DMS 273 (cell line): Measurements from ENCODE around the gene GAS1.

Source experiments
- DNase-seq: peaks from one replicate; lab custom pipeline; 2025; ENCODE audit not compliant: unreplicated experiment; lab: John Stamatoyannopoulos, UW

GAS1 gene, protein sequence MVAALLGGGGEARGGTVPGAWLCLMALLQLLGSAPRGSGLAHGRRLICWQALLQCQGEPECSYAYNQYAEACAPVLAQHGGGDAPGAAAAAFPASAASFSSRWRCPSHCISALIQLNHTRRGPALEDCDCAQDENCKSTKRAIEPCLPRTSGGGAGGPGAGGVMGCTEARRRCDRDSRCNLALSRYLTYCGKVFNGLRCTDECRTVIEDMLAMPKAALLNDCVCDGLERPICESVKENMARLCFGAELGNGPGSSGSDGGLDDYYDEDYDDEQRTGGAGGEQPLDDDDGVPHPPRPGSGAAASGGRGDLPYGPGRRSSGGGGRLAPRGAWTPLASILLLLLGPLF

DNA sequence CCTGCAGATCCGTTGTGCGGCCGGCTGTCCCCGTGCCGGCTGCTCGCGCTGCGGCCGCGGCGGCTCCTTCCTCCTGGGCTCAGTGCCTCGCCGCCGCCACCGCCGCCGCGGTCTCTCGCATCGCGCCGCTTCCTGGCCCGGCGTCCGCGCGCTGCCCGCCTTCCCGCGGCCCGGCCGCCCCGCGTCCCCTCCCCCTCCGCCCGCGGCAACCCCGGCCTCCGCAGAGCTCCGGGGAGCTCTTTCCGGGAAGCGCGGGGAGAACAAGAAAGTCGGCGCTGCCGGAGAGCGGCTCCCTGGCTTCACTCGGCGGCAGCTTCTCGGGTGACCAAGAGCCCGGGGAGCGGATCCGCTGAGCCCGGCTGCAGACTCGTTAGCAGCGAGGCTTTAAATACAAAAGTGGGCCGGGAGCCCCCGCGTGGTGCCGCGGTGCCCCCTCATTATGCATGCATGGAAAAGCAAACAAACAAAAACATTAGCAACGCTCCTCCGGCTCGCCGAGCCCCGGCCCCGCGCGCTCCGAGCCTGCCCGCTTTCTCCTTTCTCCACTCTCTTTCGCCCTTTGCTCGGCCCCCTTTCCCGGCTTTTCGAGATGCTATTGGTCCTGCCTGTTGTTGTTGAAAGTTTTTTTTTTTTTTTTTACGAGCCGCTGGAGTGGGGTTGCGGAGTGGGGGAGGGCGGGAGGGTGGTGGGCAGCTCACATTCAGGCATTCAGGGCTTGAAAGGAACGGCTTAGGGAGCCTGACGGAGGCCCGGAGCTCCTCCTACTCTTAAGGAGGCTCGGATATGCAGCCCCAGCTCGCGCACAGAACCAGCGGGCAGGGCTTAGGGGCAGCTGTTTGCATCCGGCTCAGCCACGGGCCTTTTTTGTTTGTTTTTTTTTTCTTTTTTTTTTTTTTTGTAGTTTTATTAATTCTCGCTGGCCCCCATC lies at the start of gene GAS1:
Gene GAS1 (minus strand): TSS at position 361 of the 928 bp plus-strand sequence. CDS start 727 bp downstream, outside the sequence.
- peak; percentile 95 for DNase-seq

DNA sequence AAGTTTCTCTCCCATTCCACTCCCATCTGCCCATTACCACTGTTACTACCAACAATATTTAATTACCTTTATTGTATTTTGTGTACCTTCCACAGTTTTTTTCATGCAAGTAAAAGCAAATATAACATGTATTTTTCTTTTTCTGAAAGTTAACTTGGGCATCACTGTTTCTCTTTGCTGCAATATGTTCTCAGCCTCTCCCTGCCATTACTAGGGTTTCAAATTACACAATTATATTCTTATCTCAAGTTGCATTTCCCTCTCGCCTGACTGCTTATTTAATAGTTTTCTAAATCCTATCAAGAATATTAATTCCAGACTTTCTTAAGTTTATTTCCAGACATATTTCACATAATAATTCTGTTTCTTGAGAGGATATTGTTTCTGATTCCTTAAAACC lies 46.9 kb upstream of the GAS1 start:
- DNase-seq = peak; percentile 44

DNA sequence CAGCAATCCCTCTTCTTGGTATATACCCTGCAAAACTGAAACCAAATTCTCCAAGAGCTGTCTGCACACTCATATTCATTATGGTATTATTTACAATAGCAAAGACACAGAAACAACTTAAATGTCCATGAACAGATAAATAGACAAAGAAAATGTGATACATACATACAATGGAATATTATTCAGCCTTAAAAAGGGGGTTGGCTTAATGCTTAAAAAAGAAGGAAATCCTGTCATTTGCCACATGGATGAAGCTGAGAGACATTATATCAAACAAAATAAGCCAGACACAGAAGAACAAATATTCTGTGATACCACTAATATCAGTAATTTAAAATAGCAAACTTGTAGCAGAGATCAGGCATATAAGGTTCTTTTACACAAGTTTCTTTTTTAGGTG lies 46.5 kb upstream of the GAS1 start:
- DNase-seq = no peak

DNA sequence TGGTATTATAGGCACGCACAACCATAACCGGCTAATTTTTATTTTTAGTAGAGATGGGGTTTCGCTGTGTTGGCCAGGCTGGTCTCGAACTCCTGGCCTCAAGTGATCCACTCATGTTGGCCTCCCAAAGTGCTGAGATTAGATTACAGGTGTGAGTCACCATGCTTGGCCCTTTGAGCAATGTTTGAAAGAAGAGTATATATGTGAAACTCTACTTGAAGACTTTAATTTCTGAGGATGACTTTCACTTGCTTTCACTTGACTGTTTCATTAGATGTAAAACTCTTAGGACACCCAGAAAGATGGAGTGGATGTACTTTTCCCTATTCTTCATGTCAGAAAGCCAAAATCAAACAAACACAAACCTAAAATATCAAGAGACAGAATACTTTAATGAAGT lies 43.8 kb upstream of the GAS1 start:
- no peak for DNase-seq

DNA sequence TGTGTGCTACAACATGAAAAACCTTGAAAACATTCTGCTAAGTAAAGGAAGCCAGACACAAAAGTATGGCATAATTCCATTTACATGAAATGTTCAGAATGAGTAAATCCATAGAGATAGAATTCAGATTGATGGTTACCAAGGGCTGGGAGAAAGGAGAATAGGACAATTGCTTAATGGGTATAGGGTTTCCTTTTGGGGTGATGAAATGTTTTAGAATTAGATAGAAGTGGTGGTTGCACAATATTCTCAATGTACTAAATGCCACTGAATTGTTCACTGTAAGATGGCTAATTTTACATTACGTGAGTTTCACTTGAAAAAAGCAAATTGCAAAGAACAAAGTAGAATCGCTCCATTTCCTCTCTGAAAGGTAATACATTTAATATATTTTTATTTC lies 43.0 kb upstream of the GAS1 start:
- no peak for DNase-seq

DNA sequence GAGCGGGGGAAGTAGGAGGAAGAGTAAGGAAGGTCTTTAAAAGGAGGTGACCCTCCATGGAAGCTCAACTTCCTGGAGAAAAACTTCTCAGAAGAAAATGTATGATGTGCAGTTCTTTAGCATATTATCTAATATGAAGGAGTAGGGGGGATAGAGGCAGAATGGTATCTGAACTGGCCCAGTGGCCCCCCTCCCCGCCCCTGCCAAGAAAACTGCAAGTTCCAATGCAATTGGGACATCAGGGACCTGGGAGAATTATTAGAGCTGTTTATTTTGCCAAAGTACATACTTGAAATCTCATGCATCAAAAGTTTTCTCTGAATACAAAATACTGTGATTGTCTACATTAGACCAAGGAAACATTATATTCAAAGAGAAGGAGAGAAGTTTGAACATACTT lies 40.6 kb upstream of the GAS1 start:
- DNase-seq = no peak

DNA sequence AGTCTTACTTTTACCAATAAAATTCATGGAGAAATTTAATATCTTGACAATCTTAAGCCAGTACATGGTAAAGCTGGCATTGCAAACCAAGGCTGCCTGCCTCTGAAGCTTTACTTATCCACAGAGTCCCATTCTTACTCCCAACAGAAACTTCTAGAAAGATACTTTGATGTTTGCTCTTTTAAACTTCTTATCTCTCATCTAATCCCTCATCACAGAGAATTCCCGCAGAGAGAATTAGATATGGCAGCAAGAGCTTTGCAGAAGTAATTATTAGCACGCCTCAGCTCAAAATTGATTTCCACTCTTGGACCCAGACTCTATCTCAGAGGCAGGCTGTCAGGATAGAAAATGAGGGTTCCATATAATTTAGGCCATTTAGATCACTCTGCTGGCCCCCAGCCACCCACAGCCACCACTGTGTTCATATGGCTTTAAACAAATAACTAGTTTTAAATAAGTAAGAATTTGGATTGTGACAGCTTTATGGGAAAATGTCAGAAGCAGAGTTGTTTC lies 37.9 kb upstream of the GAS1 start:
- no peak for DNase-seq

DNA sequence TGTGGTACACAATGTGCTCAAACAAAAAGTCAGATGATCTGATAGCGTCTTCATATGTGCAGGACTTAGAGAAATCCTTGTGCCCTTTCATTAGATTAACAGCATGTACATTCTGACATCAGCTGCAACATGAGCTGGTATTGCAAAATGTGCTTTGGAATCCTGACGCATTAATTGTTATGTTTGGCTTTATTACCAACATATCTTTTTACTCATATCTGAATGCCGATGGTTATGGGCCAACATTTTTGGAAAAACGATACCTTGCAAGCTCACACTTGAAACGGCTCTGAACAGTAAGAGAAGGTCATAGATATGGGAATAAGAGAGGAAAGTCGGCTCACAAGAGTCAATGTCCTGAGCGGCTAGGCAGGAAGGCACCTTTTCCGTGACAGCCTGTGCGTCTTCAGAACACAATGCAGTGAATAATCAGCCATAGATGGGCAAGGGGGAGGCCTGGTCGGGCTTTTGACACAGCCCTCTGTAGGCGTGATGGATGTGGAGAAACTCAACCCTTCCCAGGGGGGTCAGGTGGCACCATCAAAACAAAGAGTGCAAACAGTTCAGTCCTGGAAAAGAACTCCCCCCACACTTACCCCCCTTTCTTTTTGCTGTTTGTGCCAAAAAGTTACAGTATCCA lies 36.4 kb upstream of the GAS1 start:
- peak; percentile 20 for DNase-seq

DNA sequence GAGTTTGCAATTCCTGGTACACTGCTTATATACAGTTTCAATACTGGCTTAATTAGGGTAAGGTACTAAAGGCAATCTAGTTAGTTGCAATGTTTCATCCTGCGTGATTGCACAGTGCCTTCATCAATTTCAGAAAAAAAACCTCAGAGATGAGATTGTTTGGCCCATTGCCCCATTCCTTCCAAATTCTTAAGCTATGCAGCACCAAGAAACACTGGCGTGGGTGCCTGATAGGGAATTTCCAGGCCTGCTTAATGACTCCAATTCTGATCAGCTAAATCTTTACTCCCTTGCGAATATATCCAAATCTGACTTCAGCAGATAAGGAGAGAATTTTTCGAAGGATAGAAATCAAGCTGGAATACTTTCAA lies 35.9 kb upstream of the GAS1 start:
- DNase-seq = no peak

DNA sequence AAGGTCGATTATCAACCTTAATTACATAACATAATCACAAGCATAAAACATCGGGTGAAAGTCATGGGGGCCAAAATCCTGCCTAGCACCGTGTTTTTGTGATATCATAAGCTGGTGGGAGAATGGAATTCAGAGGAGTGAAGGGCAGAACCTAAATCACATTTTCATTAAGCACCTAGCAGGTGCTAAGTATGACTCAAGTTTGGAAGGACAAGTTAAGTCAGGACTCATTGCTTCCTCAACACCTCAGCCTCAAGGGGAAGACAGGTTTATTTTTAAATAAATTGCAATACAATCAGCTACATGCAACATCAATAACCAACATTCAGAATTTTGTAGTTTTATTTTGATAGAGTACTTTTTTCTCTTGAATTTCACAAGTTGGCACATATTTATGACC lies 33.5 kb upstream of the GAS1 start:
- no peak for DNase-seq

DNA sequence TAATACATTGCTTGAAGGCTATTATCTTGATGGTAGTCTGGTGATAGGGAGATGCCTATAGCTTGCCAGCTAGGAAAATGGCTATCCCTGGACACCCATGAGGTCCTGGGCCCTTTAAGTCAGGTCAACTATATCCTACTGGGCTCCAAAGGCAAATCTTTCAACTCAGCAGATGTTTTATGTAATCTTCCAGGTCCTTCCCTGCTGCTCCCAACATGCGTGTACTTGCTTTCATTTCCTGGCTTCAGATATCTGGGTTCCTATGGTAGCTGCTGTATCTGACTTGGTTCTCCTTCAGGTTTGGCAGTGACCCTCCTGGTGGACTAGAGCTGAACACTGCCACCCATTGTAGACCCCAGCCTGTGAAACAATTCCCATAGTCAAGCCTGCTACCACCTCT lies 32.4 kb upstream of the GAS1 start:
- peak; percentile 31 for DNase-seq

DNA sequence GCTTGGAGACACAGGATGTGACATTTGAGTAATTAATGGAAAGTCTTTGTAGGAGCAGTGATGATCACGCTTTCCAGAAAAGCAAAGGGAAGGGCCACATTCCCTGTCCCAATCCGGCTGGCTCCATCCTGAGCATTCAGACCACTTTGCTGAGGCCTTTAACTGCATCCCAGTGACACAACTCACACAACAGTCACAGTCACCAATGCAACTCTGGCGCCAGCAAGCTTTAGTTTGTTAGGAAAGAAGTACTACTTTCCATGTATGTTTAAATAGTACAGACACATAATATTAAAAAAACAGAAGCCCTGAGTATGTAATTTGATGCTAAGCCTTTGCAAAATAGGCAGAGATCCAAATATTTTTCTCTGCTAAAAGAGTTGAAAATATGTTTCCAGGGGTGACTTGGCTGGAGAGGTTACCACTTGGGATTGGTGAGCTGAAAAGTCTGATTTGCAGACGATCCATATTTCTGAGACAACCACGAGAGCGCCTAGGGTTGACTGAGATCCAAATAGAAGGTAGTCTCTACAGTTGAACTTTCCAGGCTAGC lies 31.7 kb upstream of the GAS1 start:
- DNase-seq = peak; percentile 33

DNA sequence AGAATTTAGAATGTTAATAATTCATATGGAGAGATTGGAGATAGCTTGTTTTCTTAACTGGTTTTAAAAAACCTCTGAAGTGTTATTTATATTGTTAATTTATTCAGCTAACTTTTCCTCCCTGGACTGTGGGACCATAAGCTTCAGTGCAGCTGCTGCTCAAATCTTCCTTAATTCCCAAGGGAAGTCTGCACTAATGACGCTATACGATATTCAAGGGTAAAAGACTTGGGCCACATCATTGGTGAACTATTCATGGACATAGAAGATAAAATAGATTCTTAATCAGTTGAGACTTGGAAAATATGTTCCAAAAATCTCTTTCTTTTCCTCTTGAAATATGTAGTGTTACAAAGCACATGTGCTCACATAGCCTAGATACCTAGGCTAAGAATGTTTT lies 31.1 kb upstream of the GAS1 start:
- DNase-seq = peak; percentile 66

DNA sequence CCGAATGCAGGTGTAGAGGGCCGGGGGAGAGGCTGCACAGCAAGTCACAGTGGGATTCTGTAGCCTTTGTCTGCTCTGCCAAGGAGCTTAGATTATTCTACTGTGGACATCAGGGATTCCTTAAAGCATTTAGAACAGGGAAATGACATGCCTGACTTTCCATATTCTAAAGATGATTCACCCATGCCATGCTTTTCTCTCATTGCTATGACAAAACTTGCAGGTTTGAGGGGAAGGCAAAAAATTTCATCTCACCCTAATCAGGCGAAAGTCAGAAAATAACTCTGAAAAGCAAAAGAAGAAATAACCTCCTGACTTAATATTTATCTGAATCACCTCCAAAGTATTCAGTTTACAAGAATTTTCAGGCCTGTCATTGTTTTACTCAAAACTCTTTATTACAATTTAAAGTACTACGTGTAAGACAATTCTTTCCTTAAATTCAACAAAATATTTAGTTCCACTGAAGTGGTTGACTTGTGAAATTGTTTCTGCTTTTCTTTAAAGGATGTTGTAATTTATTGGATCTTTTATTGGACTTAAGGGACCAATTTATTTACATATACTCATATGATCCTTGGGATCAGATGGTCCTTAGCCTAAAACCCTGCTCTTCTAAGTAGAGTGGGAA lies 30.0 kb upstream of the GAS1 start:
- no peak for DNase-seq

DNA sequence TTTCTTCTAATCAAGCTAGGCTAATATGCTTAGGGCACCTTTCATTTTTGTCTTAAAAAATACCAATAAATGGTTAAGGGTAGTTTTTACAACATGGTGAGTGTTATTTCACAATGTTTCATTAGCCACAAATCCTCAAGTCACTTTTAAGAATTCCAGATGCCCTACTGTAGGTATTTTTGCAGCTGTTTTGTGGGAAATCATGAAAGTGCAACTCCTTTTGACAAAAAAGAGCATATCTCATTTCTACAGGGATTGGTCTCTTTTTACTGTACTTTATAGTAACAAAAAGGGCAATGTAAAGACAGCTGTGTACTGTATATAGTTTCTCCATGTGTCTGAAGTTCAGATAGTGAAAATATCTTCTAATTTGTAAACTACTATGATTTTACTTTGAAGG lies 28.3 kb upstream of the GAS1 start:
- no peak for DNase-seq

DNA sequence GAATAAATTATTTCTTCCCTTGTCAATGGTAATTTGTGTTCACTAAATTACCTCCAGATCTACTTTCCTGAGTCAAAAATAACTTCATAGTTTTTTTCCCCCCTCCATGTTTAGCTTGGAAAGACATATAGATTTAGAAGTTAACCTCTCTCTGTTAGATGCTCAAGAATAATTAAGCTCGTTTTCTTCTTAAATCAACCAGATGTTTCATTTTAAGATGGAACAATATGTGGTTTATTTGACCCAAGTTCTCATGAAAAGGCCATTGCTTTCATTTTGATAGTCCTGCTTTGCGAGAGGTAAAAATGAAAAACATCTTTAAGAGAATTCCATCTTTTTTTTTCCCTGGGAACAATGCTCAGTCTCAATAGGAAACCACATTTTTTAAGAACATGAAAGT lies 27.7 kb upstream of the GAS1 start:
- no peak for DNase-seq

DNA sequence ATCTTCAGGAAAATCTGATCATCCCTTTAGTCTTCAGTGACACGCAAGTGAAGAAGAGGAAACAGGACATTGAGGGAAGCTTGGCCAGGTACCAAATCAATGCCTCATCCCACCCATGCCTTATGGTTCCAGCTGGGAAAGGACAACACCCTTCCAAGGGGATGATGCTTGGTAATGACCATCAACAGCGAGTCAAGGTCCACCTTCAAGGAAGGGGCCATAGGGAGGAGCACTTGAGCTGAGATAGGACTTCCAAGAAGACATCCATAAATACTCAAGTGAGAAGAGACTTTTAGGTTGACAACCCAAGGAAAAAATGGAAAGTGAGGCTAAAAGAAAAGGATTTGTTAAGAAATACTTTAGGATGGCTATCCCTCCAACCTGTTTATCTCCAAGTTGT lies 27.1 kb upstream of the GAS1 start:
- DNase-seq = no peak

DNA sequence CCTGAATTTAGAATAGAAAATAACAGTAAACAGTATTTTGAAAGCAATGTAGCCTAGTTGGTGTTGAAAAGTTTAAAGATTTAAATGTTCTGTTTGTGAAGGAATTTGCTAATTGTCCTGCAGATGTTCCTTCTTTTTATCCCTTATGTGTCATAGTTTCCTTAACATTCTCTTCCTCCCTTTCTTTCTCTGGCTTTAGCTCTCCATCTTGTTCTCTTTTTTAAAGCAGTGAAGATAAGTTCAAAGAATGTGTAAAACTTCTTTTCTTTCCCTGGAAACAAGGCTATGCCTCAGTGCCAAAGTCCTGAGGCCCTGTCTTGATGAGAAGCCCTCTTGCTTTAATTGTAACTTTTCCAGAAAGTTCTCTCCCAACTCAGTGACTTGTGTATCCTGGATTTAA lies 24.4 kb upstream of the GAS1 start:
- no peak for DNase-seq

DNA sequence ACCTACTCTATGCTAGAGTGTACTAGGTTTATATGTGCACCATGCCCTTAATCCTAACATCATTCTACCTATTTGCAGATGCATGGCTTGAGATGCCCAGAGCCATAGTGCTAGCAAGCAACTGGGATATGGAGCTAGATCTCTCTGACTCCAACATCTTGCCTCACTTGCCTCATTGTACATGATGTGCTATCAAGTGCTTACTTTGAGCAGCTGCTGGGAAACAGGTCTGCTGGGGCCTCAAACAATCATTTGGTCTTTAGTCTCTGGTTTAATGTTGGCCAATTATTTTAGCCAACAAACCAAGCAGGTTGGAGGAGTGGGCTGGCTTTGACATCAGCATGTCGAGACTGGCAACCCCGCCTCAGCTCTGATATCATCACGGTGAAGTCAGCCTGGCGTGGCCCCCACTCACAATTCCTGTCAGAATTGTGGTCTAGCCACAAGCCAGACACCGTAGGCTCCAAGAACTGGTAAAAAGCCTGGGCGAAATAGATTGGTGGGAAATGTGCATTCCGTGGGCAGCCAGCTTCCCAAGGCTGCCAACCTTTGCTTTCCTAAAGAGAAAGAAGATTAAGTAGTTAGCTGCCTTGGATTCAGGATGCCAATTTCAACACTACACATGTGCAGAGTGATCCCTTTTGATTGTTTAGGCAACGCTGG lies 21.1 kb upstream of the GAS1 start:
- no peak for DNase-seq

DNA sequence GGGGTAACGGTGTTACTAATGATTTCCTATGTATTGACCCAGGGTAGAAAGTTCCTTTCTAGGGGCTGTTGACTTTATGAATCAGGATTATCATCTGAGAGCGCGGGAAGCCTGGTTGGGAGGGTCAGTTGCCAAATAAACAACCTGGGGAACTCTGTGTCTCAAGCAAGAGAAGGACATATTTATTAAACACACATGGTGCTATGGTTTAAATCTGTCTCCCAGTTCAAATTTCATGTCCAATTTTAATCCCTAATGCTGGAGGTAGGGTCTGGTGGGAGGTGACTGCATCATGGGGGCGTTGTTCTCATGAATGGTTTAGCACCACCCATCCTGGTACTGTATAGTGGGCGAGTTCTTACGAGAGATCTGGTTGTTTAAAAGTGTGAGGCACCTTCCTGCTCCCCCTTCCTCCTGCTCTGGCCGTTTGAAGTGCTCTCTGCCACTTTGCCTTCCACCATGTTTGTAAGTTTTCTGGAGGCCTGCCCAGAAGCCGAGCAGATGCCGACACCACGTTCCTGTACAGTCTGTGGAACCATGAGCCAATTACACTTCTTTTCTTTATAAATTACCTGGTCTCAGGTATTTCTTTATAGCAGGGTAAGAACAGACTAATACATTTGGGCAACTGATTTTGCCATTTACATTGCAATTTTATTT lies 19.7 kb upstream of the GAS1 start:
- peak; percentile 57 for DNase-seq
